Right cardiac atrium (tissue), 5 donors: Measurements from ENCODE around the gene VASP. TPM values are rescaled to one million over a fixed set of nuclear protein-coding genes. Genes with fewer than 3 reads are reported as not detected.

ENCODE experiments used
- ATAC-seq, 2 donors: fragments of 200-7000 bp; cut with Tn5 transposase; one replicate each; pipeline versions ENCODE4 v1.8.0 to v1.9.1; 2020; ENCODE audit warnings: moderate library complexity in 2 of 2, mild to moderate bottlenecking in 1 of 2
- DNase-seq, 3 donors: peaks; one replicate each; pipeline ENCODE4 v3.0.0-alpha.2; 2020
- H3K27ac ChIP-seq: one replicate; pipeline ENCODE4 v1.5.1; 2013; ENCODE audit warnings: mild to moderate bottlenecking, low read length, control low read depth, moderate library complexity
- H3K27me3 ChIP-seq: one replicate; pipeline ENCODE4 v1.6.1; 2013; ENCODE audit not compliant: control insufficient read depth, insufficient read depth
- H3K4me1 ChIP-seq: one replicate; pipeline ENCODE4 v1.6.1; 2013; ENCODE audit warnings: low read length; ENCODE audit not compliant: control insufficient read depth, insufficient read depth
- H3K4me3 ChIP-seq: one replicate; pipeline ENCODE4 v1.5.1; 2013; ENCODE audit warnings: low read length, control low read depth
- H3K9me3 ChIP-seq: one replicate; pipeline ENCODE4 v1.6.1; 2013; ENCODE audit warnings: low read length; ENCODE audit not compliant: control insufficient read depth
- WGBS: extraction: QIAGEN DNeasy Blood & Tissue Kit; methylation state at CpG from one replicate; pipeline ENCODE4 v1.1.7; 2013; 5-methylcytosine and 5-hydroxymethylcytosine counted together
- intact Hi-C, 4 donors: fragments of 100-400 bp; cut with DNase I; formaldehyde crosslinking; loops; one replicate each; pipeline versions ENCODE4 v1.11.0 to v1.14.0; 2022 to 2023
- polyA plus RNA-seq: library from polyadenylated mRNA; stranded (reverse); fragments of 200-250 nt; gene quantifications from one replicate; pipeline ENCODE4 v1.2.3, GENCODE V29; 2013
- total RNA-seq, 4 donors: library from RNA; stranded (reverse); fragmentation: NEBNext Ultra II Directional; extraction: Animal tissue kit (Norgen Biotek cat#: 25700); gene quantifications; one replicate each; pipeline ENCODE4 v1.2.1, GENCODE V29; 2021
- donor health status: healthy with polysubstance abuse.
- donor health status: DM: no; HTN: yes; CAD: no.
- donor health status: DM: no; HTN: no; CAD: no.
- donor health status: DM: no; HTN: yes; CAD: no; lungs with severe emphysema.
- donor health status: DM: yes; HTN: yes; CAD: no.

Gene VASP
- total and polyA plus RNA-seq, 5 donors = 42.2 to 85.4 (median 45.9) TPM

GRCh38 chr19:45531349-45531748, 24.1 kb downstream of the VASP start:
- peaks cover 4% of the 10 kb centered on the region for H3K4me1 ChIP-seq
- intact Hi-C loops = no loop called here
- H3K27ac ChIP-seq = no peak overlapping the region
- no peak for DNase-seq
- H3K4me3 ChIP-seq = no peak overlapping the region
- no peaks in the 10 kb centered on the region for H3K9me3 ChIP-seq
- no peaks in the 10 kb centered on the region for H3K27me3 ChIP-seq
- 97% methylated on average over 1 of the region's 1 CpG for WGBS
- ATAC-seq = no peak

- H3K27ac ChIP-seq = no peak overlapping the region
- intact Hi-C loops = no loop called here
- no peaks in the 10 kb centered on the region for H3K4me1 ChIP-seq
- DNase-seq (peak in 1 of 3 donors; percentile 25), ATAC-seq (no peak)
- 85% methylated on average over 9 of the region's 9 CpGs for WGBS
- no peak overlapping the region for H3K4me3 ChIP-seq
- no peaks in the 10 kb centered on the region for H3K9me3 ChIP-seq
- no peaks in the 10 kb centered on the region for H3K27me3 ChIP-seq
These were observed 32.2 kb downstream of the VASP start for GRCh38 chr19:45539459-45539858.

- Histone ChIP-seq H3K27me3 (no peaks in the 10 kb centered on the region), H3K4me1 (no peaks in the 10 kb centered on the region), H3K27ac (no peak overlapping the region), H3K9me3 (no peaks in the 10 kb centered on the region), H3K4me3 (no peak overlapping the region)
- no peak for ATAC-seq
- intact Hi-C loops = no loop called here
- no peak for DNase-seq
- WGBS = 75% methylated on average over 7 of the region's 7 CpGs
These were observed 35.0 kb downstream of the VASP start for GRCh38 chr19:45542234-45542668.

DNA sequence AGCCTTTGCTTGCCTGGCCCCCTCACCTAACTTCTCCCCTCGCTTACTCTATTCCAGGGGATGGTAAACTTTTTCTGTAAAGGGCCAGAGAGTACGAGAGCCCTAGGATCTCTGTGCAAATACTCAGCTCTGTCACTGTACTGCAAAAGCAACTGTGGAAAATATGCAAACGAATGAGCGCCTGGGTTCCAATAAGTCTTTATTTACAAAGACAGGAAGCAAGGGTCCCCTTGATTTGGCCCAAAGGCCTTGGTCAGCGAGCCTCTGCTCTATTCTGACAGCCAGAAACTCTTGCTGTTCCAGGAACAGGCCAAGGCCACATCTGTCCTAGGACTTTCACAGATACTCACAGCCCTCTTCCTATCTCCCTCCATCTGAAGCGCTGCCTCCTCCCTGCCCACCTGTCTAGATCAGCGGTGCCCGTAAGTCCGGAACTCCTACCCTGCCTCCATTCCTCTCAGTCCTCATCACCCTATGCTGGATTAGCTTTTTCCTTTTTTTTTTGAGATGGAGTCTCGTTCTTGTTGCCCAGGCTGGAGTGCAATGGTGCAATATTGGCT, 40.0 kb downstream of the VASP start:
- intact Hi-C loops = no loop called here
- H3K4me1 ChIP-seq = no peaks in the 10 kb centered on the region
- no peak for ATAC-seq
- 89% methylated on average over 10 of the region's 10 CpGs for WGBS
- H3K4me3 ChIP-seq = no peak overlapping the region
- DNase-seq = peak in 1 of 3 donors; percentile 1
- H3K27me3 ChIP-seq = no peaks in the 10 kb centered on the region
- no peak overlapping the region for H3K27ac ChIP-seq
- H3K9me3 ChIP-seq = no peaks in the 10 kb centered on the region

GRCh38 chr19:45547965-45548609, 40.8 kb downstream of the VASP start:
- Histone ChIP-seq H3K9me3 (no peaks in the 10 kb centered on the region), H3K27ac (no peak overlapping the region), H3K4me3 (no peak overlapping the region), H3K27me3 (no peaks in the 10 kb centered on the region), H3K4me1 (no peaks in the 10 kb centered on the region)
- intact Hi-C loops = no loop called here
- 81% methylated on average over 9 of the region's 9 CpGs for WGBS
- peak; percentile 53 to 89 for ATAC-seq
- peak in 2 of 3 donors; percentile 47 to 53 for DNase-seq

DNA sequence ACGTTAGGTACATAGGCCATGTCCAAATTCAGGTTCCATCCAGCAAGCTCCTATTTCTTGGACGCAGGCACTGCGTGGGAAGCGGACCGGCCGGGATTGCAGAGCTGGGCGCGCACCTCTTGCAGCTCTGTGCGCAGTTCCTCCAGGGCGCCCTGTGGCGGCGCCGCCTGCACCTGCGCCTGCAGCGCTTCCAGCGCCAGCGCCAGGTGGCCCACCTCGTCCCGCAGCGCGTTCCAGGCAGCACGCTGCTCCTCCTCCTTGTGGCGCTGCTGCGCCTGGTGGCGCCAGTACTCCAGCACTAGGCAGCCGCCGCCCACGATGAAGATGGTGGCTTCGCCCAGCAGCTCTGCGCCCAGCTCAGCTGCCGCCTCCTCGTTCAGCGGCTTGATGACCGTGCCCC, 46.2 kb downstream of the VASP start:
- H3K27me3 ChIP-seq = no peaks in the 10 kb centered on the region
- H3K27ac ChIP-seq = no peak overlapping the region
- H3K9me3 ChIP-seq = no peaks in the 10 kb centered on the region
- no peak for ATAC-seq
- no peaks in the 10 kb centered on the region for H3K4me1 ChIP-seq
- WGBS = 74% methylated on average over 34 of the region's 34 CpGs
- no peak overlapping the region for H3K4me3 ChIP-seq
- intact Hi-C loops = no loop called here
- DNase-seq = no peak

DNA sequence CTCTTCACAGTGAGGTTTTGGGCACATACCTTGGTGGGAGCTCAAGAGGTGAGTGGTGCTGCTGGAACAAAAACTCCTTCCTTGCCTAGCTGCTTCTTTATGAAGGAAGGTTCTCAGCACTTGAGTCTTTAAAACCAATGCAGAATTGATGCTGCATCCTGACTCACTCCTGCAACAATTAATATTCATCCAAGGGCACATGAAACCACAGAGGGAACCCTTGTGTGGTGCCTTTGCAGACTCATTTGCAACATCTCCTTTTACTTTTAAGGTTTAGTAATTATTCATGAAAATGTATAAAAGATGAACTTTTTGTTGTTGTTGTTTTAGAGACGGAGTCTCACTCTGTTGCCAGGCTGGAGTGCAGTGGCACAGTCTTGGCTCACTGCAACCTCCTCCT, 47.2 kb downstream of the VASP start:
- intact Hi-C loops = no loop called here
- ATAC-seq (no peak), DNase-seq (no peak)
- Histone ChIP-seq H3K27ac (no peak overlapping the region), H3K9me3 (no peaks in the 10 kb centered on the region), H3K4me3 (no peak overlapping the region), H3K27me3 (no peaks in the 10 kb centered on the region), H3K4me1 (no peaks in the 10 kb centered on the region)
- 86% methylated on average over 1 of the region's 1 CpG for WGBS

GRCh38 chr19:45556835-45557234, 49.6 kb downstream of the VASP start:
- no peak for ATAC-seq
- no peaks in the 10 kb centered on the region for H3K27me3 ChIP-seq
- peaks cover 8% of the 10 kb centered on the region for H3K4me1 ChIP-seq
- no peak for DNase-seq
- no peak overlapping the region for H3K4me3 ChIP-seq
- H3K9me3 ChIP-seq = no peaks in the 10 kb centered on the region
- no peak overlapping the region for H3K27ac ChIP-seq
- 73% methylated on average over 5 of the region's 5 CpGs for WGBS
- intact Hi-C loops = no loop called here

DNA sequence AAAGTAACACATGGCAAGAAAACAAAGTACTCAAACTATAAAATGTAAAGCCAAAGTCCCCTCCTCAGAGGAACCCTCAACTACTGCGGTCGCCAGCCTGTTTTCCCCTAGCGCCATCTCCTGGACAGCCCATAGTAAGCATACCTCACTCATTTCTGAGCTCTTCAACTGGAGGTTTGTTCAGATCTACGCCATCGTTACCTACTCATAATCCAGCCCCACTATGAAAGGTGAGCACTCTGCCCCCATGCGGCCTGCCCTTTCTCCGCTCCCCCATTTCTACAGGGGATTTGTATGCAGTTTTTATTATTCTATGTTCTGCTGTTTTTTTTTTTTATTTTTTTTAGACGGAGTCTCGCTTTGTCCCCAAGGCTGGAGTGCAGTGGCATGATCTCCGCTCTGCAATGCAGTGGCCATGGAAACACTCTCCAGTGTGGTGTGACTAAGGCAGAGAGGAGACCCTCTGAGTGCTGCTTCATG, 51.2 kb downstream of the VASP start:
- intact Hi-C loops = no loop called here
- peak; percentile 62 to 66 for ATAC-seq
- no peaks in the 10 kb centered on the region for H3K27me3 ChIP-seq
- WGBS = 41% methylated on average over 10 of the region's 10 CpGs
- no peak overlapping the region for H3K27ac ChIP-seq
- H3K4me1 ChIP-seq = peaks cover 8% of the 10 kb centered on the region
- no peaks in the 10 kb centered on the region for H3K9me3 ChIP-seq
- H3K4me3 ChIP-seq = no peak overlapping the region
- no peak for DNase-seq

DNA sequence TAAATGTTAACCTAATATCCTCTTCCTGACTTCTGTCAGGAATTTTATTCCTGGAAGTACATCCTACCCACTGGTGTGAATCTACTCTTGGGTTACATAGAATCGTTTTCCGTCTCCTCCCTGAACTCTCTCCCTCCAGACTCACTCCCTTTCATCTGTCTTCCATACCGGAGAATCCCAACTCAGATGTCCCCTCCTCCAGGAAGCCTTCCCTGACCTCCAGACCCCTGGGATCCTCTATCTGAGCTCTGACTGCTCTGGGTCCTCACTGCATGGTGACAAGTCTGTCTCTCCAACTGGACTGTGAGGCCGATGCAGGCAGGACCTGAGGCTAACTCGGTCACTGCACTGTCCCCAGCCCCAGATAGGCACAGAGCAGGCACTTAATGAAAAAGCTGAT, 52.8 kb downstream of the VASP start:
- H3K27ac ChIP-seq = peak overlapping the region; percentile 48

GRCh38 chr19:45560686-45561085, 53.4 kb downstream of the VASP start:
- no peak for ATAC-seq
- WGBS = 59% methylated on average over 11 of the region's 11 CpGs
- intact Hi-C loops = no loop called here

More for the DNA sequence above, 52.8 kb downstream of the VASP start:
- DNase-seq = no peak
- WGBS = 61% methylated on average over 5 of the region's 5 CpGs
- no peaks in the 10 kb centered on the region for H3K9me3 ChIP-seq
- H3K27me3 ChIP-seq = no peaks in the 10 kb centered on the region
- H3K4me1 ChIP-seq = peaks cover 8% of the 10 kb centered on the region
- H3K4me3 ChIP-seq = no peak overlapping the region
- intact Hi-C loops = no loop called here
- no peak for ATAC-seq

More at GRCh38 chr19:45560686-45561085, 53.4 kb downstream of the VASP start:
- Histone ChIP-seq H3K27me3 (no peaks in the 10 kb centered on the region), H3K27ac (peak overlapping the region; percentile 48), H3K4me1 (peaks cover 8% of the 10 kb centered on the region), H3K4me3 (no peak overlapping the region), H3K9me3 (no peaks in the 10 kb centered on the region)
- no peak for DNase-seq
